Liver (tissue), 9 donors: ENCODE results near the gene GIT2. TPM values are rescaled to one million over a fixed set of nuclear protein-coding genes. Genes with fewer than 3 reads are reported as not detected.

Experiments used
- DNase-seq: peaks from one replicate; pipeline ENCODE4 v3.0.0-alpha.2; 2017; ENCODE audit warnings: low spot score
- H3K27ac ChIP-seq, 2 donors: one replicate each; pipeline ENCODE4 v1.7.0; 2013; ENCODE audit warnings: inconsistent platforms in 2 of 2, low read length in 2 of 2, control low read depth in 1 of 2, low read depth in 1 of 2, mild to moderate bottlenecking in 1 of 2
- H3K27me3 ChIP-seq, 4 donors: one replicate each; pipeline versions ENCODE4 v1.6.1 to v1.7.0; 2013; ENCODE audit warnings: low read length in 3 of 4, inconsistent platforms in 1 of 4, mild to moderate bottlenecking in 1 of 4, moderate library complexity in 1 of 4; ENCODE audit not compliant: control insufficient read depth in 4 of 4, insufficient read depth in 4 of 4
- H3K36me3 ChIP-seq, 4 donors: one replicate each; pipeline versions ENCODE4 v1.6.1 to v1.7.0; 2013; ENCODE audit warnings: low read length in 3 of 4, mild to moderate bottlenecking in 3 of 4, low read depth in 1 of 4, moderate library complexity in 1 of 4; ENCODE audit not compliant: control insufficient read depth in 4 of 4, insufficient read depth in 3 of 4
- H3K4me1 ChIP-seq, 4 donors: one replicate each; pipeline versions ENCODE4 v1.6.1 to v1.7.0; 2013; ENCODE audit warnings: low read length in 3 of 4, mild to moderate bottlenecking in 3 of 4, moderate library complexity in 1 of 4; ENCODE audit not compliant: control insufficient read depth in 4 of 4, insufficient read depth in 4 of 4
- H3K4me3 ChIP-seq, 3 donors: one replicate each; pipeline versions ENCODE4 v1.6.1 to v1.7.0; 2013; ENCODE audit warnings: low read length in 3 of 3, control low read depth in 1 of 3, low read depth in 1 of 3, mild to moderate bottlenecking in 1 of 3
- H3K9ac ChIP-seq, 2 donors: one replicate each; pipeline ENCODE4 v1.7.0; 2013; ENCODE audit warnings: low read length in 2 of 2, mild to moderate bottlenecking in 2 of 2, moderate library complexity in 2 of 2, control low read depth in 1 of 2, low read depth in 1 of 2
- H3K9me3 ChIP-seq, 4 donors: one replicate each; pipeline versions ENCODE4 v1.6.1 to v1.7.0; 2013; ENCODE audit warnings: low read length in 3 of 4; ENCODE audit not compliant: control insufficient read depth in 4 of 4
- ATF3 ChIP-seq: IDR thresholded peaks from 2 replicates; pipeline ENCODE4 v1.6.1; 2016; ENCODE audit warnings: antibody characterized with exemption
- CTCF ChIP-seq: fragments of 150-350 bp; IDR thresholded peaks from 2 replicates; pipeline ENCODE4 v1.5.1; 2017; ENCODE audit warnings: improper control_type of control experiment, low read depth, low read length; ENCODE audit not compliant: missing input control
- EGR1 ChIP-seq, 2 donors: IDR thresholded peaks; 2 replicates each; pipeline ENCODE4 v1.6.1; 2016 to 2018; ENCODE audit warnings: antibody characterized with exemption in 2 of 2, low read depth in 2 of 2
- FOXA1 ChIP-seq: IDR thresholded peaks from 2 replicates; pipeline ENCODE4 v1.6.1; 2016; ENCODE audit warnings: antibody characterized with exemption
- FOXA2 ChIP-seq: IDR thresholded peaks from 2 replicates; pipeline ENCODE4 v1.6.1; 2016; ENCODE audit warnings: antibody characterized with exemption
- GABPA ChIP-seq, 2 donors: IDR thresholded peaks in 1 of 2; conservative IDR thresholded peaks in 1 of 2; 2 replicates each; pipeline ENCODE4 v1.6.1; 2016; ENCODE audit warnings: antibody characterized with exemption in 2 of 2, mild to moderate bottlenecking in 1 of 2, moderate library complexity in 1 of 2
- HNF4A ChIP-seq, 2 donors: conservative IDR thresholded peaks; 2 replicates each; pipeline ENCODE4 v1.6.1; 2016; ENCODE audit warnings: antibody characterized with exemption in 2 of 2, mild to moderate bottlenecking in 2 of 2
- HNF4G ChIP-seq: IDR thresholded peaks from 2 replicates; pipeline ENCODE4 v1.6.1; 2016; ENCODE audit warnings: antibody characterized with exemption
- JUND ChIP-seq, 2 donors: IDR thresholded peaks; 2 replicates each; pipeline ENCODE4 v1.6.1; 2016; ENCODE audit warnings: antibody characterized with exemption in 2 of 2
- NR2F2 ChIP-seq: IDR thresholded peaks from 2 replicates; pipeline ENCODE4 v1.6.1; 2016; ENCODE audit warnings: antibody characterized with exemption
- RAD21 ChIP-seq, 2 donors: IDR thresholded peaks; 2 replicates each; pipeline ENCODE4 v1.6.1; 2016; ENCODE audit warnings: antibody characterized with exemption in 2 of 2, mild to moderate bottlenecking in 2 of 2
- REST ChIP-seq: IDR thresholded peaks from 2 replicates; pipeline ENCODE4 v1.6.1; 2016; ENCODE audit warnings: antibody characterized with exemption, mild to moderate bottlenecking
- RXRA ChIP-seq, 2 donors: IDR thresholded peaks; 2 replicates each; pipeline ENCODE4 v1.6.1; 2017 to 2018; ENCODE audit warnings: antibody characterized with exemption in 2 of 2, mild to moderate bottlenecking in 1 of 2
- SP1 ChIP-seq: IDR thresholded peaks from 2 replicates; pipeline ENCODE4 v1.6.1; 2018; ENCODE audit warnings: antibody characterized with exemption, mild to moderate bottlenecking
- TAF1 ChIP-seq: conservative IDR thresholded peaks from 2 replicates; pipeline ENCODE4 v1.6.1; 2016; ENCODE audit warnings: antibody characterized with exemption, mild to moderate bottlenecking
- YY1 ChIP-seq: IDR thresholded peaks from 2 replicates; pipeline ENCODE4 v1.6.1; 2016; ENCODE audit warnings: antibody characterized with exemption, mild to moderate bottlenecking
- ZBTB33 ChIP-seq: IDR thresholded peaks from 2 replicates; pipeline ENCODE4 v1.6.1; 2016; ENCODE audit warnings: antibody characterized with exemption
- WGBS: extraction: QIAGEN DNeasy Blood & Tissue Kit; methylation state at CpG from one replicate; pipeline ENCODE4 v1.1.7; 2013; 5-methylcytosine and 5-hydroxymethylcytosine counted together
- polyA plus RNA-seq, 2 donors: library from polyadenylated mRNA; stranded (reverse) in 1 of 2; unstranded in 1 of 2; fragments of 200-250 nt in 1 of 2; fragments of >200 nt in 1 of 2; fragmentation: Nextera tagmentation in 1 of 2; extraction: Ambion mirVana in 1 of 2; gene quantifications; one replicate each; pipeline versions ENCODE4 v1.2.1 to v1.2.3, GENCODE V29; 2013 to 2015
- total RNA-seq, 2 donors: library from RNA; depleted of rRNA; stranded (reverse); fragments of >200 nt; gene quantifications; one replicate each; pipeline ENCODE4 v1.2.3, GENCODE V29; 2014
- donor health status: healthy.
- donor health status: healthy.
- donor health status: healthy.
- donor health status: healthy.
- donor health status: healthy.

GIT2 gene
- total and polyA plus RNA-seq, 4 donors, result 6.7 to 30.4 (median 16.7) TPM

- Histone ChIP-seq H3K9me3 (no peaks in the 10 kb centered on the region), H3K36me3 (peaks cover 0 to 4% (median 0%) of the 10 kb centered on the region in 4 donors), H3K4me1 (peaks cover 0 to 20% (median 13%) of the 10 kb centered on the region in 4 donors), H3K27me3 (no peaks in the 10 kb centered on the region), H3K9ac (no peak overlapping the region), H3K4me3 (no peak overlapping the region), H3K27ac (no peak overlapping the region)
- TF ChIP-seq FOXA1 (no peak), GABPA (IDR thresholded peaks at IDR 0.05 in 1 of 2, conservative IDR thresholded peaks at IDR 0.05 in 1 of 2) (no peak), RAD21 (IDR thresholded peaks at IDR 0.05) (no peak), FOXA2 (no peak), TAF1 (no peak), JUND (IDR thresholded peaks at IDR 0.05) (no peak), ZBTB33 (no peak), YY1 (no peak), HNF4A (conservative IDR thresholded peaks at IDR 0.05) (no peak), SP1 (no peak), REST (no peak), EGR1 (IDR thresholded peaks at IDR 0.05; ENCODE audit: low read depth in 2 of 2) (no peak)
- no peak for DNase-seq
- 88% methylated on average over 8 of the region's 8 CpGs for WGBS
These were observed 6.7 kb upstream of the GIT2 start for GRCh38 chr12:110002676-110003515.

GRCh38 chr12:110001596-110001995 lies 5.4 kb upstream of the GIT2 start:
- Histone ChIP-seq H3K27me3 (no peaks in the 10 kb centered on the region), H3K4me3 (no peak overlapping the region), H3K36me3 (peaks cover 0 to 4% (median 0%) of the 10 kb centered on the region in 4 donors), H3K27ac (no peak overlapping the region), H3K4me1 (peaks cover 0 to 17% (median 13%) of the 10 kb centered on the region in 4 donors), H3K9me3 (no peaks in the 10 kb centered on the region), H3K9ac (no peak overlapping the region)
- no peak for DNase-seq
- 95% methylated on average over 4 of the region's 4 CpGs for WGBS
- no peak for TF ChIP-seq FOXA2
- no peak for TF ChIP-seq FOXA1
- no peak for TF ChIP-seq YY1
- TF ChIP-seq HNF4A (conservative IDR thresholded peaks at IDR 0.05), result no peak
- TF ChIP-seq CTCF, result no peak
- TF ChIP-seq TAF1, result no peak
- no peak for TF ChIP-seq ATF3
- TF ChIP-seq SP1, result no peak
- no peak for TF ChIP-seq EGR1 (IDR thresholded peaks at IDR 0.05; ENCODE audit: low read depth in 2 of 2)
- TF ChIP-seq JUND (IDR thresholded peaks at IDR 0.05), result no peak
- no peak for TF ChIP-seq RXRA (IDR thresholded peaks at IDR 0.05)
- no peak for TF ChIP-seq NR2F2
- TF ChIP-seq ZBTB33, result no peak
- TF ChIP-seq RAD21 (IDR thresholded peaks at IDR 0.05), result no peak
- no peak for TF ChIP-seq GABPA (IDR thresholded peaks at IDR 0.05 in 1 of 2, conservative IDR thresholded peaks at IDR 0.05 in 1 of 2)
- TF ChIP-seq HNF4G, result no peak
